ENCODE results near the gene CHRM2. TPM values are rescaled to one million over a fixed set of nuclear protein-coding genes. Genes with fewer than 3 reads are reported as not detected.

CHRM2 gene
- total and polyA plus RNA-seq, 8 donors, result 0.19 to 50.9 (median 4.9) TPM; not detected in 1

GRCh38 chr7:136966825-136967224 is 98.4 kb downstream of the CHRM2 start:
- Histone ChIP-seq H3K36me3 (no peaks in the 10 kb centered on the region), H3K9me3 (no peaks in the 10 kb centered on the region), H3K27me3 (no peaks in the 10 kb centered on the region), H3K4me3 (no peak overlapping the region), H3K4me1 (peaks cover 0 to 7% (median 3%) of the 10 kb centered on the region in 4 donors), H3K27ac (no peak overlapping the region)
- intact Hi-C loops (cut with DNase I; ENCODE audit: low total_unique reads), result no loop called here
- TF ChIP-seq, protein P1, sequence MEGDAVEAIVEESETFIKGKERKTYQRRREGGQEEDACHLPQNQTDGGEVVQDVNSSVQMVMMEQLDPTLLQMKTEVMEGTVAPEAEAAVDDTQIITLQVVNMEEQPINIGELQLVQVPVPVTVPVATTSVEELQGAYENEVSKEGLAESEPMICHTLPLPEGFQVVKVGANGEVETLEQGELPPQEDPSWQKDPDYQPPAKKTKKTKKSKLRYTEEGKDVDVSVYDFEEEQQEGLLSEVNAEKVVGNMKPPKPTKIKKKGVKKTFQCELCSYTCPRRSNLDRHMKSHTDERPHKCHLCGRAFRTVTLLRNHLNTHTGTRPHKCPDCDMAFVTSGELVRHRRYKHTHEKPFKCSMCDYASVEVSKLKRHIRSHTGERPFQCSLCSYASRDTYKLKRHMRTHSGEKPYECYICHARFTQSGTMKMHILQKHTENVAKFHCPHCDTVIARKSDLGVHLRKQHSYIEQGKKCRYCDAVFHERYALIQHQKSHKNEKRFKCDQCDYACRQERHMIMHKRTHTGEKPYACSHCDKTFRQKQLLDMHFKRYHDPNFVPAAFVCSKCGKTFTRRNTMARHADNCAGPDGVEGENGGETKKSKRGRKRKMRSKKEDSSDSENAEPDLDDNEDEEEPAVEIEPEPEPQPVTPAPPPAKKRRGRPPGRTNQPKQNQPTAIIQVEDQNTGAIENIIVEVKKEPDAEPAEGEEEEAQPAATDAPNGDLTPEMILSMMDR (IDR thresholded peaks at IDR 0.05), result no peak
- no peak for TF ChIP-seq POLR2A (IDR thresholded peaks at IDR 0.05)
- TF ChIP-seq EP300 (IDR thresholded peaks at IDR 0.05), result no peak
- TF ChIP-seq POLR2AphosphoS5 (IDR thresholded peaks at IDR 0.05), result no peak
- DNase-seq, result no peak
- WGBS, 5 donors, result 42 to 57% (median 49%) methylated on average over 1 of the region's 1 CpG

DNA sequence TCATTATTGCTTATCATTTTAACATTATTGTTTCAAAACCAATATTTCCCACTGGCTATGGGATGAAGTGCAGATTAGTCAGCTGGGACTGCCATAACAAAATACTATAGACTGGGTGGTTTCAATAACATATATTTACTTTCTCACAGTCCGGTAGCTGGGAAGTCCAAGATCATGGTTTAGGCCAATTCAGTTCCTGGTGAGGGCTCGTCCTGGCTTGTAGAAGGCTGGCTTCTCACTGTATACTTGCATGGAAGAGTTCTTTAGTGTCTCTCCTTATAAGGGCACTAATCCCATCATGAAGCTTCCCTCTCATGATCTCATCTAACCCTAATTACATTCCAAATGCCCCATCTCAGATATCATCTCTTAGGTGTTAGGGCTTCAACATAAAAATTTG is 101.3 kb downstream of the CHRM2 start:
- DNase-seq, result no peak
- Histone ChIP-seq H3K27me3 (no peaks in the 10 kb centered on the region), H3K9me3 (no peaks in the 10 kb centered on the region), H3K36me3 (no peaks in the 10 kb centered on the region), H3K27ac (no peak overlapping the region), H3K4me3 (no peak overlapping the region), H3K4me1 (no peaks in the 10 kb centered on the region)
- no peak for TF ChIP-seq POLR2A (IDR thresholded peaks at IDR 0.05)
- TF ChIP-seq, protein P1 (IDR thresholded peaks at IDR 0.05), result no peak
- TF ChIP-seq POLR2AphosphoS5 (IDR thresholded peaks at IDR 0.05), result no peak
- no peak for TF ChIP-seq EP300 (IDR thresholded peaks at IDR 0.05)
- intact Hi-C loops (cut with DNase I; ENCODE audit: low total_unique reads), result no loop called here
- WGBS, 5 donors, result 33 to 67% (median 45%) methylated on average over 2 of the region's 2 CpGs

DNA sequence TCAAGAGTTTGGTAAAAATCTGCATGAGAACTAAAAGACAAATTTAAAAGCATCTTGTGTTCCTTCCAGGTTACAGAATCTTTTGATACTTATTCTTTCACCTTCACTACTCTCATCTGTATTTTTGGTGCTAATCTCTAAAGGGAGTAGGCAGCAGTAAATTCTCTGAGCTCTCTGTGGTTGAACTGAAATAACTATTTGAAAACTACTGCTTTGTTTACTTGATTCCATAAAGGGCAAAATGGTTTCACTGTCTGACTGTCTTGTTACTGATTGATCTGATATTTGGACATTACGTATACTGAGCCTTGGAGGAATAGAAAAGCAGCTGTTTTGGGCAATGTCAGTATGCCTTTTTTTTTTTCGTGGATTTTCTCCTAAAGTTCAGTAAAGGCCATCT is 103.3 kb downstream of the CHRM2 start:
- Histone ChIP-seq H3K9me3 (no peaks in the 10 kb centered on the region), H3K27ac (no peak overlapping the region), H3K4me3 (no peak overlapping the region), H3K36me3 (no peaks in the 10 kb centered on the region), H3K4me1 (no peaks in the 10 kb centered on the region), H3K27me3 (no peaks in the 10 kb centered on the region)
- 55 to 66% (median 59%) methylated on average over 2 of the region's 2 CpGs for WGBS, 5 donors
- intact Hi-C loops (cut with DNase I; ENCODE audit: low total_unique reads), result no loop called here
- no peak for DNase-seq
- TF ChIP-seq, protein P1 (IDR thresholded peaks at IDR 0.05), result no peak
- TF ChIP-seq POLR2AphosphoS5 (IDR thresholded peaks at IDR 0.05), result no peak
- TF ChIP-seq EP300 (IDR thresholded peaks at IDR 0.05), result no peak
- no peak for TF ChIP-seq POLR2A (IDR thresholded peaks at IDR 0.05)

GRCh38 chr7:136976504-136977251 is 108.2 kb downstream of the CHRM2 start:
- WGBS, 5 donors, result 24 to 47% (median 42%) methylated on average over 2 of the region's 2 CpGs
- intact Hi-C loops (cut with DNase I; ENCODE audit: low total_unique reads), result no loop called here
- no peaks in the 10 kb centered on the region for H3K9me3 ChIP-seq
- DNase-seq, result peak in 1 of 2 donors; percentile 35
- H3K4me1 ChIP-seq, result no peaks in the 10 kb centered on the region
- H3K36me3 ChIP-seq, result no peaks in the 10 kb centered on the region
- H3K27ac ChIP-seq, result no peak overlapping the region
- H3K27me3 ChIP-seq, result no peaks in the 10 kb centered on the region
- H3K4me3 ChIP-seq, result no peak overlapping the region
- TF ChIP-seq, protein P1 (IDR thresholded peaks at IDR 0.05), result no peak
- no peak for TF ChIP-seq POLR2A (IDR thresholded peaks at IDR 0.05)
- TF ChIP-seq POLR2AphosphoS5 (IDR thresholded peaks at IDR 0.05), result no peak
- no peak for TF ChIP-seq EP300 (IDR thresholded peaks at IDR 0.05)
